ENCODE results near the gene MYLK.

MYLK gene

GRCh38 chr3:123792473-123793201, 91.5 kb downstream of the MYLK start:
- no peaks in the 10 kb centered on the region for H3K27me3 ChIP-seq (ENCODE audit: insufficient read depth, low read length)
- no peaks in the 10 kb centered on the region for H3K79me2 ChIP-seq (ENCODE audit: insufficient read depth, low read length)
- H2AFZ ChIP-seq (ENCODE audit: low read length): no peak overlapping the region
- H3F3A ChIP-seq (ENCODE audit: insufficient read depth, low read length): no peaks in the 10 kb centered on the region
- no peaks in the 10 kb centered on the region for H4K20me1 ChIP-seq (ENCODE audit: insufficient read depth, low read length)
- H3K9me3 ChIP-seq (ENCODE audit: low read length): no peaks in the 10 kb centered on the region
- H3K9ac ChIP-seq (ENCODE audit: low read length): no peak overlapping the region
- H3K4me1 ChIP-seq (ENCODE audit: insufficient read depth, low read length, severe bottlenecking): no peaks in the 10 kb centered on the region
- TF ChIP-seq CTCF (IDR thresholded peaks at IDR 0.05; ENCODE audit: low read length) (no peak), EZH2 (IDR thresholded peaks at IDR 0.05; ENCODE audit: borderline replicate concordance, low read length) (no peak)
- H3K4me3 ChIP-seq (ENCODE audit: low read depth, low read length, poor library complexity, severe bottlenecking): no peak overlapping the region
- no peak overlapping the region for H3K4me2 ChIP-seq (ENCODE audit: low read length)
- no peak overlapping the region for H3K27ac ChIP-seq (ENCODE audit: low read depth, low read length, poor library complexity, severe bottlenecking)
- H3K36me3 ChIP-seq (ENCODE audit: insufficient read depth, low read length): no peaks in the 10 kb centered on the region
- H3K9me2 ChIP-seq (ENCODE audit: low read depth, low read length): no peaks in the 10 kb centered on the region

GRCh38 chr3:123791898-123792297, 92.2 kb downstream of the MYLK start:
- Histone ChIP-seq H2AFZ (ENCODE audit: low read length) (no peak overlapping the region), H3K9me3 (ENCODE audit: low read length) (no peaks in the 10 kb centered on the region), H3K79me2 (ENCODE audit: insufficient read depth, low read length) (no peaks in the 10 kb centered on the region), H3K4me2 (ENCODE audit: low read length) (no peak overlapping the region), H3K27me3 (ENCODE audit: insufficient read depth, low read length) (no peaks in the 10 kb centered on the region), H3K4me3 (ENCODE audit: low read depth, low read length, poor library complexity, severe bottlenecking) (no peak overlapping the region), H3F3A (ENCODE audit: insufficient read depth, low read length) (no peaks in the 10 kb centered on the region), H3K27ac (ENCODE audit: low read depth, low read length, poor library complexity, severe bottlenecking) (no peak overlapping the region), H4K20me1 (ENCODE audit: insufficient read depth, low read length) (no peaks in the 10 kb centered on the region), H3K36me3 (ENCODE audit: insufficient read depth, low read length) (no peaks in the 10 kb centered on the region), H3K9me2 (ENCODE audit: low read depth, low read length) (no peaks in the 10 kb centered on the region), H3K9ac (ENCODE audit: low read length) (no peak overlapping the region), H3K4me1 (ENCODE audit: insufficient read depth, low read length, severe bottlenecking) (no peaks in the 10 kb centered on the region)
- TF ChIP-seq CTCF (IDR thresholded peaks at IDR 0.05; ENCODE audit: low read length) (no peak), EZH2 (IDR thresholded peaks at IDR 0.05; ENCODE audit: borderline replicate concordance, low read length) (no peak)

- H3K9me3 ChIP-seq (ENCODE audit: low read length): no peaks in the 10 kb centered on the region
- no peaks in the 10 kb centered on the region for H3K9me2 ChIP-seq (ENCODE audit: low read depth, low read length)
- no peak overlapping the region for H3K4me3 ChIP-seq (ENCODE audit: low read depth, low read length, poor library complexity, severe bottlenecking)
- no peaks in the 10 kb centered on the region for H3K79me2 ChIP-seq (ENCODE audit: insufficient read depth, low read length)
- no peak overlapping the region for H2AFZ ChIP-seq (ENCODE audit: low read length)
- H4K20me1 ChIP-seq (ENCODE audit: insufficient read depth, low read length): no peaks in the 10 kb centered on the region
- H3K4me1 ChIP-seq (ENCODE audit: insufficient read depth, low read length, severe bottlenecking): no peaks in the 10 kb centered on the region
- H3F3A ChIP-seq (ENCODE audit: insufficient read depth, low read length): no peaks in the 10 kb centered on the region
- H3K36me3 ChIP-seq (ENCODE audit: insufficient read depth, low read length): no peaks in the 10 kb centered on the region
- no peaks in the 10 kb centered on the region for H3K27me3 ChIP-seq (ENCODE audit: insufficient read depth, low read length)
- no peak overlapping the region for H3K9ac ChIP-seq (ENCODE audit: low read length)
- no peak overlapping the region for H3K27ac ChIP-seq (ENCODE audit: low read depth, low read length, poor library complexity, severe bottlenecking)
- H3K4me2 ChIP-seq (ENCODE audit: low read length): no peak overlapping the region
- TF ChIP-seq EZH2 (IDR thresholded peaks at IDR 0.05; ENCODE audit: borderline replicate concordance, low read length) (no peak), CTCF (IDR thresholded peaks at IDR 0.05; ENCODE audit: low read length) (no peak)
Observed at GRCh38 chr3:123791417-123791816, 92.7 kb downstream of the MYLK start.

All from OCI-LY1 (cell line).